WTC11 (cell line): Measurements from ENCODE around the gene EDIL3.

Experiments
- CTCF ChIP-seq: fragments of 200-600 bp; IDR thresholded peaks from 2 replicates; pipeline ENCODE4 v1.8.0; 2022; ENCODE audit warnings: antibody characterized with exemption
- HMGA2 ChIP-seq: fragments of 250-450 bp; sonication (Bioruptor Pico); IDR thresholded peaks from 2 replicates; pipeline ENCODE4 v1.4.0; 2021; ENCODE audit warnings: mild to moderate bottlenecking, moderate library complexity
- JAZF1 ChIP-seq: fragments of 250-450 bp; sonication (Bioruptor Pico); IDR thresholded peaks from 2 replicates; pipeline ENCODE4 v1.9.0; 2021; ENCODE audit warnings: moderate library complexity, mild to moderate bottlenecking, inconsistent platforms
- NFE2L1 ChIP-seq: sonication (generic); formaldehyde crosslinking; IDR thresholded peaks from 2 replicates; pipeline ENCODE4 v1.8.1; 2023; ENCODE audit warnings: missing genetic modification reagents
- NFYB ChIP-seq: sonication (generic); formaldehyde crosslinking; conservative IDR thresholded peaks from 2 replicates; pipeline ENCODE4 v1.8.0; 2022; ENCODE audit warnings: low read depth, missing genetic modification reagents
- TEAD4 ChIP-seq: sonication (generic); formaldehyde crosslinking; IDR thresholded peaks from 2 replicates; pipeline ENCODE4 v1.8.0; 2022; ENCODE audit warnings: mild to moderate bottlenecking, missing genetic modification reagents
- USF1 ChIP-seq: sonication (generic); formaldehyde crosslinking; IDR thresholded peaks from 2 replicates; pipeline ENCODE4 v1.8.0; 2022; ENCODE audit warnings: mild to moderate bottlenecking, missing genetic modification reagents
- ZMAT4 ChIP-seq: fragments of 250-450 bp; sonication (Bioruptor Pico); IDR thresholded peaks from 2 replicates; pipeline ENCODE4 v1.9.0; 2021; ENCODE audit warnings: mild to moderate bottlenecking
- TF ChIP-seq, protein P1 (sequence below): sonication (generic); formaldehyde crosslinking; IDR thresholded peaks from 2 replicates; pipeline ENCODE4 v1.8.1; 2023; ENCODE audit warnings: mild to moderate bottlenecking, missing genetic modification reagents, moderate library complexity
- TF ChIP-seq, protein P2 (sequence below): sonication (generic); formaldehyde crosslinking; IDR thresholded peaks from 2 replicates; pipeline ENCODE4 v1.8.0; 2022; ENCODE audit warnings: missing genetic modification reagents
- TF ChIP-seq, protein P3 (sequence below): sonication (generic); formaldehyde crosslinking; conservative IDR thresholded peaks from 2 replicates; pipeline ENCODE4 v1.8.1; 2022; ENCODE audit warnings: mild to moderate bottlenecking, missing genetic modification reagents
- TF ChIP-seq, protein P4 (sequence below): sonication (generic); formaldehyde crosslinking; IDR thresholded peaks from 2 replicates; pipeline ENCODE4 v1.8.0; 2023; ENCODE audit warnings: missing genetic modification reagents
- TF ChIP-seq, protein P5 (sequence below): fragments of 250-450 bp; sonication (Bioruptor Pico); IDR thresholded peaks from 2 replicates; pipeline ENCODE4 v1.9.0; 2021; ENCODE audit warnings: mild to moderate bottlenecking

DNA sequence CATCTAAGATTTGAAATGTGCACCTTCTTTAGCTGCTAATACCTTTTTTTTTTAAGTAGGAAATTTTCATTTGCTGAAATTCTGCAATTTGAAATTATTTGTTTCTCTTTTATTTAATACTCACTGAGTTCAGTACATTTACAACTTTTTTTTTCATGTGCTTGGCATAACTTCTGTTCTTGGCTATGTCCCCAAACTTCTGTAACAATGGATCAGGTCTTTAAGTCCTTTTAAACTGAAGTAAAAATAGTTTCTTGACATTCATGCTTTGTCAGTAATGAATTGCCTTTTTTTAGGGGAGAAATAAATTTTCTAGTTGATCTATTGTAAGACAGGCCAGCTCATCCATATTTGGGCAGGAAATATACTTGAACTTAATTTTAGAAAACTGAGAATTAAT is 41.5 kb downstream of the EDIL3 start:
- TF ChIP-seq, protein P1, sequence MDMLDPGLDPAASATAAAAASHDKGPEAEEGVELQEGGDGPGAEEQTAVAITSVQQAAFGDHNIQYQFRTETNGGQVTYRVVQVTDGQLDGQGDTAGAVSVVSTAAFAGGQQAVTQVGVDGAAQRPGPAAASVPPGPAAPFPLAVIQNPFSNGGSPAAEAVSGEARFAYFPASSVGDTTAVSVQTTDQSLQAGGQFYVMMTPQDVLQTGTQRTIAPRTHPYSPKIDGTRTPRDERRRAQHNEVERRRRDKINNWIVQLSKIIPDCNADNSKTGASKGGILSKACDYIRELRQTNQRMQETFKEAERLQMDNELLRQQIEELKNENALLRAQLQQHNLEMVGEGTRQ = no peak
- no peak for TF ChIP-seq CTCF
- no peak for TF ChIP-seq TEAD4 (CRISPR knock-in tag)
- TF ChIP-seq USF1 = no peak
- no peak for TF ChIP-seq NFE2L1 (CRISPR knock-in tag)
- no peak for TF ChIP-seq ZMAT4 (CRISPR knock-in tag)
- TF ChIP-seq JAZF1 (CRISPR knock-in tag) = no peak
- TF ChIP-seq NFYB = no peak
- TF ChIP-seq HMGA2 = no peak
- TF ChIP-seq, protein P2, sequence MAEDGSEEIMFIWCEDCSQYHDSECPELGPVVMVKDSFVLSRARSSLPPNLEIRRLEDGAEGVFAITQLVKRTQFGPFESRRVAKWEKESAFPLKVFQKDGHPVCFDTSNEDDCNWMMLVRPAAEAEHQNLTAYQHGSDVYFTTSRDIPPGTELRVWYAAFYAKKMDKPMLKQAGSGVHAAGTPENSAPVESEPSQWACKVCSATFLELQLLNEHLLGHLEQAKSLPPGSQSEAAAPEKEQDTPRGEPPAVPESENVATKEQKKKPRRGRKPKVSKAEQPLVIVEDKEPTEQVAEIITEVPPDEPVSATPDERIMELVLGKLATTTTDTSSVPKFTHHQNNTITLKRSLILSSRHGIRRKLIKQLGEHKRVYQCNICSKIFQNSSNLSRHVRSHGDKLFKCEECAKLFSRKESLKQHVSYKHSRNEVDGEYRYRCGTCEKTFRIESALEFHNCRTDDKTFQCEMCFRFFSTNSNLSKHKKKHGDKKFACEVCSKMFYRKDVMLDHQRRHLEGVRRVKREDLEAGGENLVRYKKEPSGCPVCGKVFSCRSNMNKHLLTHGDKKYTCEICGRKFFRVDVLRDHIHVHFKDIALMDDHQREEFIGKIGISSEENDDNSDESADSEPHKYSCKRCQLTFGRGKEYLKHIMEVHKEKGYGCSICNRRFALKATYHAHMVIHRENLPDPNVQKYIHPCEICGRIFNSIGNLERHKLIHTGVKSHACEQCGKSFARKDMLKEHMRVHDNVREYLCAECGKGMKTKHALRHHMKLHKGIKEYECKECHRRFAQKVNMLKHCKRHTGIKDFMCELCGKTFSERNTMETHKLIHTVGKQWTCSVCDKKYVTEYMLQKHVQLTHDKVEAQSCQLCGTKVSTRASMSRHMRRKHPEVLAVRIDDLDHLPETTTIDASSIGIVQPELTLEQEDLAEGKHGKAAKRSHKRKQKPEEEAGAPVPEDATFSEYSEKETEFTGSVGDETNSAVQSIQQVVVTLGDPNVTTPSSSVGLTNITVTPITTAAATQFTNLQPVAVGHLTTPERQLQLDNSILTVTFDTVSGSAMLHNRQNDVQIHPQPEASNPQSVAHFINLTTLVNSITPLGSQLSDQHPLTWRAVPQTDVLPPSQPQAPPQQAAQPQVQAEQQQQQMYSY (CRISPR knock-in tag) = no peak
- TF ChIP-seq, protein P3, sequence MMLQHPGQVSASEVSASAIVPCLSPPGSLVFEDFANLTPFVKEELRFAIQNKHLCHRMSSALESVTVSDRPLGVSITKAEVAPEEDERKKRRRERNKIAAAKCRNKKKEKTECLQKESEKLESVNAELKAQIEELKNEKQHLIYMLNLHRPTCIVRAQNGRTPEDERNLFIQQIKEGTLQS = no peak
- TF ChIP-seq, protein P4, sequence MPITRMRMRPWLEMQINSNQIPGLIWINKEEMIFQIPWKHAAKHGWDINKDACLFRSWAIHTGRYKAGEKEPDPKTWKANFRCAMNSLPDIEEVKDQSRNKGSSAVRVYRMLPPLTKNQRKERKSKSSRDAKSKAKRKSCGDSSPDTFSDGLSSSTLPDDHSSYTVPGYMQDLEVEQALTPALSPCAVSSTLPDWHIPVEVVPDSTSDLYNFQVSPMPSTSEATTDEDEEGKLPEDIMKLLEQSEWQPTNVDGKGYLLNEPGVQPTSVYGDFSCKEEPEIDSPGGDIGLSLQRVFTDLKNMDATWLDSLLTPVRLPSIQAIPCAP = no peak
- TF ChIP-seq, protein P5, sequence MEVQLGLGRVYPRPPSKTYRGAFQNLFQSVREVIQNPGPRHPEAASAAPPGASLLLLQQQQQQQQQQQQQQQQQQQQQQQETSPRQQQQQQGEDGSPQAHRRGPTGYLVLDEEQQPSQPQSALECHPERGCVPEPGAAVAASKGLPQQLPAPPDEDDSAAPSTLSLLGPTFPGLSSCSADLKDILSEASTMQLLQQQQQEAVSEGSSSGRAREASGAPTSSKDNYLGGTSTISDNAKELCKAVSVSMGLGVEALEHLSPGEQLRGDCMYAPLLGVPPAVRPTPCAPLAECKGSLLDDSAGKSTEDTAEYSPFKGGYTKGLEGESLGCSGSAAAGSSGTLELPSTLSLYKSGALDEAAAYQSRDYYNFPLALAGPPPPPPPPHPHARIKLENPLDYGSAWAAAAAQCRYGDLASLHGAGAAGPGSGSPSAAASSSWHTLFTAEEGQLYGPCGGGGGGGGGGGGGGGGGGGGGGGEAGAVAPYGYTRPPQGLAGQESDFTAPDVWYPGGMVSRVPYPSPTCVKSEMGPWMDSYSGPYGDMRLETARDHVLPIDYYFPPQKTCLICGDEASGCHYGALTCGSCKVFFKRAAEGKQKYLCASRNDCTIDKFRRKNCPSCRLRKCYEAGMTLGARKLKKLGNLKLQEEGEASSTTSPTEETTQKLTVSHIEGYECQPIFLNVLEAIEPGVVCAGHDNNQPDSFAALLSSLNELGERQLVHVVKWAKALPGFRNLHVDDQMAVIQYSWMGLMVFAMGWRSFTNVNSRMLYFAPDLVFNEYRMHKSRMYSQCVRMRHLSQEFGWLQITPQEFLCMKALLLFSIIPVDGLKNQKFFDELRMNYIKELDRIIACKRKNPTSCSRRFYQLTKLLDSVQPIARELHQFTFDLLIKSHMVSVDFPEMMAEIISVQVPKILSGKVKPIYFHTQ (CRISPR knock-in tag) = no peak
